GM12872 (cell line): Measurements from ENCODE around the gene EYA2.

Experiments used
- CTCF ChIP-seq: IDR thresholded peaks from 3 replicates; pipeline ENCODE4 v1.5.1; 2011; ENCODE audit warnings: low read depth, mild to moderate bottlenecking, low read length, moderate library complexity; ENCODE audit not compliant: insufficient read depth

EYA2 gene

GRCh38 chr20:47224857-47225256 lies 330.2 kb downstream of the EYA2 start:
- TF ChIP-seq CTCF = no peak

DNA sequence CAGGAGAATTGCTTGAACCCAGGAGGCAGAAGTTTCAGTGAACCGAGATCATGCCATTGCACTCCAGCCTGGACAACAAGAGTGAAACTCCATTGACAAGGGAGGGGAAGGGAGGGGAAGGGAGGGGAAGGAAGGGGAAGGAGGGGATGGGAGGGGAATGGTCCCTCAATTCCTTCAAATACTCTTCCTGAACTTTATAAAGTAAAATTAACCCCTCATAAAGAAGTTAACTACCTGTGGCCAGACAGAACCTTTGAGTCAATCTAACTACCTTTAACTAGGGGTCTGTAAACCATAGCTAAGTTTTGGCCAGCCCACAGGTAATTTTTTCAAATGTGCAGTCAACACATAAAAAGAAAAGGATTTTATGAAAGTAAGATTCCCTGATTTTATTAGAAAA lies 330.8 kb downstream of the EYA2 start:
- no peak for TF ChIP-seq CTCF

GRCh38 chr20:47227119-47227518 lies 332.5 kb downstream of the EYA2 start:
- no peak for TF ChIP-seq CTCF

GRCh38 chr20:47227576-47227975 lies 332.9 kb downstream of the EYA2 start:
- no peak for TF ChIP-seq CTCF

GRCh38 chr20:47228654-47229053 lies 334.0 kb downstream of the EYA2 start:
- no peak for TF ChIP-seq CTCF

DNA sequence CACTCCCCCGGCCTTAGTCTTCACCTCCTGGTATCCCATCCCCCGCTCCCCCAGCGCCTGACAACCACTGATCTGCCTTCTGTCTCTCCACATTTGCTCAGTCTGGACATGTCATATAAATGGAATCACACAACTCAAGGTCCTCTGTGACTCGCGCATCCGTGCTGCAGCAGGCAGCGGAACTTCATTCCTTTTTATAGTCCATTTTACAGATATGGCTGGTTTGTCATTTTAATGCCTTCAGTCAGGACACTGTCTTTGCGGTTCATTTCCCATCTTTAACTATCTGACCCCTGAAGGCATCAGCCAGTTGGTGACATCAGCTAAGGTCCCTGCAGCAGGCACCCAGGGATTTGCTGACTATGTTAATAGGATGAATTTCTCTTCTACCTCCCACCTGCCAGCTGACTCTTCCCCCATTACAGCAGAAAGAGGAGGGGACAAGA lies 336.2 kb downstream of the EYA2 start:
- TF ChIP-seq CTCF = no peak

- TF ChIP-seq CTCF = no peak
Observed at GRCh38 chr20:47231382-47232039, 336.9 kb downstream of the EYA2 start.
